HG02970 (cell line): ENCODE results near the gene ODF2L.
A peak's percentile ranks its signal among the peaks of the same experiment; 100 is the strongest.

Experiments used
- ATAC-seq: cut with Tn5 transposase; IDR thresholded peaks from one replicate; pipeline ENCODE4 v1.9.1; 2021; ENCODE audit warnings: mild to moderate bottlenecking, moderate library complexity, moderate number of reproducible peaks; ENCODE audit not compliant: unreplicated experiment, low FRiP score

The ODF2L gene, protein sequence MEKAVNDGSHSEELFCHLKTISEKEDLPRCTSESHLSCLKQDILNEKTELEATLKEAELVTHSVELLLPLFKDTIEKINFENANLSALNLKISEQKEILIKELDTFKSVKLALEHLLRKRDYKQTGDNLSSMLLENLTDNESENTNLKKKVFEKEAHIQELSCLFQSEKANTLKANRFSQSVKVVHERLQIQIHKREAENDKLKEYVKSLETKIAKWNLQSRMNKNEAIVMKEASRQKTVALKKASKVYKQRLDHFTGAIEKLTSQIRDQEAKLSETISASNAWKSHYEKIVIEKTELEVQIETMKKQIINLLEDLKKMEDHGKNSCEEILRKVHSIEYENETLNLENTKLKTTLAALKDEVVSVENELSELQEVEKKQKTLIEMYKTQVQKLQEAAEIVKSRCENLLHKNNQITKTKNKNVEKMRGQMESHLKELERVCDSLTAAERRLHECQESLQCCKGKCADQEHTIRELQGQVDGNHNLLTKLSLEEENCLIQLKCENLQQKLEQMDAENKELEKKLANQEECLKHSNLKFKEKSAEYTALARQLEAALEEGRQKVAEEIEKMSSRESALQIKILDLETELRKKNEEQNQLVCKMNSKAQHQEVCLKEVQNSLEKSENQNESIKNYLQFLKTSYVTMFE

DNA sequence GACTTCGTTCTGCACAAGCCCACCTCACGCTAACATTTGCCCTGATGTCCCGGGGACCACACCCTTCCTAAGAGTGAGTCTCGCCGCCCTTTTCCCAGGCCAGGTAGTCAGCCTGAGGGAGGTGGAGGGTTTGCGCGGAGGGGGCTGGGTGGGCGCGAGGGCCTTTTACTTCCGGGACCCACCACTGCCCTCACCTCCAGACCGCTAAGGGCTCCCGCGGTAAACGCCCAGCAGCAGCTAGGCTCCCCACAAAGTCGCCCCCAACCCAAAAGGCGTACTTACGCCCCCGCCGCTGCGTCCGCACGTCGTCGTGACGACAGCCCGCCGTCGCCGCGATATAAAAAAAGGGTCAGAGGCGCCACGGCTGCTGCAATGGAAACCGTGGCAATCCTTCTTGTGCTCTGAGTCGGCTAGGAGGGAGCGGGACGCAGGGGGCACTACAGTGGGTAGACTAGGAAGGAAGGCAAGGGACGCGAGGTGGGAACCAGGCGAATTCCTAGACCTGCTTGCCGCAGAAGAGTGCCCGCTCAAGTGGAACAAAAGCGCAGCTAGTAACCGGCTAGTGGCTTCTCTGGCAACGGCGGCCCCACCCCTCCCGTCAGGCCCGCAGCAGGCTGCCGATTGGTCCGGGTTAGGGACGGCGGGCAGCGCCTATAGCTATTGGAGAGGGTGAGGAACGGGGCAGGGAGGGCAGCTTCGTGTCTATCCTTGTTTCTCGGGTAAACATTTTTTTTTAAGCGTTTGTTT, at the start of gene ODF2L:
Gene ODF2L, minus strand, starts transcription at position 573 of the 747 bp plus-strand sequence. CDS start 9,296 bp downstream, outside the sequence.
- peak; percentile 100 for ATAC-seq

DNA sequence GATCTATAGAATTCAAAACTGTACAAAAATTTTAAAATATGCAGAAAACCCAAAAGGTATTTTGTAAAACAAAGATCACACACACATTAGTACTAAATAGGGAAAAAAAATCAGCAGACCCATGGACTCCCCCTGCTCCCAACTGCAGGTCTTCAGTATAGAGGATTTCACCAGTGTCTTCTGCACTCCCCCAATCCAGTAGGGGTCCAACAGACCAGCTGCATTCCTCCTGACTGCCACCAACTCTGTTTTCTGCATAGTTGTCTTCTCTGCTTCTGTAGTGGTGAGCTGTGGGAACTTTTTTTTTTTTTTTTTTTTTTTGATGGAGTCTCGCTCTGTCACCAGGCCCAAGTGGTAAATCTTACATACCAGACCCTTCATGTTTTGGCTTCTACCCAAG, 49.8 kb upstream of the ODF2L start:
- ATAC-seq: no peak

DNA sequence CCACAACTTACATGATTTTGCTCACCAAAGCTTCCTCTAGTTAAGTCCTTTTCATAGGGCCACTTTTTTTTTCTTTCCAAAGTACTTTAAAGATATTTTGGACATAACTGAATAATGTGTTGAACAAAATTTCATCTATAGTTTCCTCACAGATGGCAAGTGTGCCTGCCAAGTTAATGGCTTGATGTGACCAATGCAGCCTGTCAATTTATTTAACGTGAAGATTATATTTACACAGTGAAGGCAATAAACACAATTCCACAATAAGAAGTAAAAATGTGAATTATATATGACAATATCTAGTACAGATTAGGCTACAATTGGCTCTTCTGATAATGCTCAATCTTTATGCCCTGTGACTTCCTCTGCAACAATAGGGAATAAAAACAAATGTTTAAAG, 45.9 kb upstream of the ODF2L start:
- ATAC-seq: no peak

DNA sequence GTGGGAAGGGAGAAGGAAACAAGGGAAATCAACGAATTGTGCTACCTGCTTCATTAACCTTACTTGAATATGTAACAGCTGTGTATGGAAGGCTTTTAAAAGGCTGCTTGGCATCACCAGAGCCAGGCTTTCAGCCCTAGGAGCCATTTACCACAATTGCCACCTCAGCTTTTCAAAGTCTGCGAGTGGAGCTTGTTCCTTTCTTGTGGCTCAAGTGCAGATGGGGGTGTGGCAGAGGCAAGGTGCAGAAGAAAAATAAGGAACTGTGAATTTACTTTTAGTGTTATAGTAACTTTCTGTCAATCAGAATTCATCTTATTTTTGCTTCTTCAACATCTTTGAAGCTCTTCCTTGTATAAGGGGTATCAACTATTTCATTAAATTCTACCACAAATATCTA, 45.5 kb upstream of the ODF2L start:
- ATAC-seq: no peak

DNA sequence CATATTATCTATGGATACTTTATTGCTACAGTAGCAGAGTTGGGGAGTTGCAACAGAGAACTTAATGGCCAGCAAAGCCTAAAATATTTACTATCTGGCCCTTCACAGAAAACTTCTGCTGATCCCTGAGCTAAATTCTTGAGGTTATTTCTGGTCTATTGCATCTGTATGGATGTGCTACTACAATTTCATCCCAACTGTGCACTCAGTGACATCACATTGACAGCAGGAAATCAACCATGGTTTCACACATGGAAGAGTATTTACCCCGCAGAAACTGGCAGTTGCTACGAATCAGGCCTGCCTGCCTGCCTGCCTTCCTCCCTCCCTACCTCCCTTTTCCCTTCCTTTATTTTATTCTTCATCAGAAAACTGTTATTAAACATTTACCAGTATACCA, 39.9 kb upstream of the ODF2L start:
- no peak for ATAC-seq

DNA sequence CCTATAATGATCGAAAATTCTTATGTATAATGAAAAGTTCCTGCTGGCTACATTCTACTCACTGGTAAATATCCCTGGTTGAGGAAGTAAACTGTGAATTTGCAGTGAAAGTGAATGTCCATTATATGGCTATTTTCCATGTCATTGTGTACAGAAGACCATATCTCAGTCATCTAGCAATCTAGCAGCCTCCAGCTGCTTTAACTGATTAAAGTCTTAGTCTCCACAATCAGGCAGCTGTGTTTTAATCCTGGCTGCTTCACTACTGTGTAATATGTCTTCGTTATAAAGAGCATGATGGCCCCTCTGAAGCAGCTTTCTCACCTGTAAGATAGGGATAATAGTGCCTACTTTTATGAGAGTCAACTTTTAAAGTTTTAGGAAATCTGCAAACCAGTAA, 39.2 kb upstream of the ODF2L start:
- ATAC-seq: no peak

DNA sequence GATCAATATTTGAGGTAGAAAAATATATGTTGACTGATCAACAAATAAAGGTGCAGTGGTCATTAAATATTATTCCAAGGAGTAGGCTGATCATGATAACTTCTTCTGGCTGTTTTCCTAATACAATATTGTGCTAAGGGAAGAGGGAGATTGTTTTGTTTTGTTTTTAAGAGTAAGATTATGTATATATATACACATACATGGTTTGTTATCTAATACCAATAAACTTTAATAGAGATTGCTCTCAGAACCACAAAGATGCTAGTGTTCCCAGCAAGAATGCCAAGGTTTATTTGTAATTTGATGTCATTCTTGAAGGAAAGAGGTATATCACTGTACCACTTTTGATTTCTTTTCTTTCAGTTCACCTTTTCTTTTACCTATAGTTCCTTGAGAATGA, 37.9 kb upstream of the ODF2L start:
- no peak for ATAC-seq

DNA sequence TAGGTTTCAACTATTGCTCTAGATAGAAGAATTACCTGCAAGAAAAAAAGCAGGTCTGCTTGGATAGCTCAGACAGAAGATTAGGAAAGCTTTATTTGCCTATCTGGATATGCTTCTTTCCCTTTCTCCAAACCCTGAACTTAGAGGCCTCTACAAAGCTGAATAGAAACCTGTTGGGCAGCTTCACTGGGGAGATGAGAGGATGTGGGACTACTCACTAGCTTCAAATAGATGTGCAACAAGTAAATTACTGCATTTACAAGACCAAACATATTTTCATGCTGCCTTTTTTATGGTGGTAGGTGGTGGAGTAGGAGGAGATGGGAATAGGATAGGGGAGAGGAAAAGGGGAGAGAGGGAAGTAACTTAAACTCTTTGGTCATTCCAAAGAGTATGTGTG, 34.3 kb upstream of the ODF2L start:
- ATAC-seq: no peak

DNA sequence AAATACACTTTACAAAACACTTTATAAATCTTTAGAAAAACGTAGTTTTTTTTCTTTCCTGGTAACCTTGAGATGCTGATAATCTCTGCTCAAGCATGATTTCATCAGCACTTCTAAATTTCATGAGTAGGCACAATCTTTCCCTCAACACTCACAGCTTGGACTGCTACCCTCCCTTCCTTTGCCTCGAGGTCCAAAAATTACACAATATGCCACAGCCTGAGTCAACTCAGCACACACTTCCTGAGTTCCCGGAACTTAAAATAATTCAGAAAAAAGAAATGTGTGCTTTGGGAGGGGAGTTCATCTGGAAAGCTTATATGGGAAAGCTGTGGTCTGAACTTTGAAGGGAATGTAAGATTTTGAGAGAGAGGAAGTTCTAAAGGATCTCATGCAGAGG, 33.7 kb upstream of the ODF2L start:
- no peak for ATAC-seq

DNA sequence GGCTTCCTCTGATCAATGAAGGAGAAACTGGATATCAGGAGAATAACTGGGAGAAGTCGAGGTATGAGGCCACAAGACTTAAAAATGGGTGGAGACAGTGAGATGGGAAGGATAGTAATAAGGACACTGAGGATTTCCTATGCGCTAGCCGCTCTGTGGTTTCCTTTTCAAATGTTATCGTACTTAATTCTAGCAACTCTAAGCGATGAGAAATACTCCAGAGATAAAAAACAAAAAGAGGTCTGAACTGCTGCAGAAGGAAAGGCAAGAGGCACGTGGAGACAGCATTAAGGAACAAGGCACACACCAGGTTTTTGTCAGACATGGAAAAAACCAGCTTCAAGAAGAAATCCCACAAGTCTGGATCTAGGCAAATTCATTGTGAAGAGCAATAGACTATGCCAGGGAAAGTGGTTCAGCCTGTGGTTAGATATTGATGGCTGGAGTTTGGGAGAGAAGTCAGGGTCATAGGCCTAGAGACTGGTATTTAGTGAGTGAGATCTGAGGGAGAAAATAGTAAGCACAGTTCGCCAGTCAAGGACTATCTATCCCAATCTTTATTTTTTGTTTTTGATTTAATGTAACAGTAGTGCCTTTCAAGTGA, 33.1 kb upstream of the ODF2L start:
- no peak for ATAC-seq

DNA sequence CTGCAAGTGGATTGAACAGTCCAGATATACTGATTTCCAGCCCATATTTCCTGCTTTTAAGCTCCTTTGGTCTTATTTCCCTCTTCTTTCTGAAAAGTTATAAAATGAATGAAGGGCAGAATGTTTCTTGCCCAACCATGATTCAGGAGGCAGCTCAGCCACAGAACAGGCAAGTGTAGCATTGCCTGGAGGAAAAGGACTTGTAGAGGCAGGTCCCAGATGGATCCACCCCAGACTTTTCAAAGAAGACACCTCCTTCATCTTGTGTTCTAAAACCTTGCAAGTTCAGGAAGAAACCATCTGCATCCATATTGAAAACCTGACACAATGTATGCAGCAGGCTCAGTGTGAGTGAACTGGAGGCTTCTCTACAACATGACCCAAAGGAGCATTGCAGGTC, 27.8 kb upstream of the ODF2L start, which contains the start of gene CLCA2:
Gene CLCA2, plus strand, starts transcription at position 299 of the 400 bp plus-strand sequence. Its CDS starts 77 bp downstream, at position 376.
- no peak for ATAC-seq

DNA sequence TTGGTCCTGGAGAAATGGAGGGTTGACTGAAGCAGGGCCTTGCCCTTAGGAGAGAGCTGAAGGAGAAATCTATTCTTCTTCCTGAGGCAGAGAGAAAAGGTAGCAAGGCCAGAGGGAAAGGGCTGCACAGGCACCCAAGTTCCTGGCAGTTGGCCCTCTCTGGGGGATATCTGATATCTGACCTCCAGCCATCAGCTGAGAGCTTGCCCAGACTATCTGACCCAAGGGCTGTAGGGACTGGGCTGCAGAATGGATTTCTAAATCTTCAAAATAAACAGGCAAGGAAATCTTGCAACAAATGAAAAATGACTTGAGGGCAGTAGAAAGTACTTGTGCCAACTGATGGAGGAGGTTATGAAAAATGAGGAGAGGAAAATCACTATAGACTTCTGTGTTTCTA, 27.4 kb upstream of the ODF2L start:
- ATAC-seq: no peak

DNA sequence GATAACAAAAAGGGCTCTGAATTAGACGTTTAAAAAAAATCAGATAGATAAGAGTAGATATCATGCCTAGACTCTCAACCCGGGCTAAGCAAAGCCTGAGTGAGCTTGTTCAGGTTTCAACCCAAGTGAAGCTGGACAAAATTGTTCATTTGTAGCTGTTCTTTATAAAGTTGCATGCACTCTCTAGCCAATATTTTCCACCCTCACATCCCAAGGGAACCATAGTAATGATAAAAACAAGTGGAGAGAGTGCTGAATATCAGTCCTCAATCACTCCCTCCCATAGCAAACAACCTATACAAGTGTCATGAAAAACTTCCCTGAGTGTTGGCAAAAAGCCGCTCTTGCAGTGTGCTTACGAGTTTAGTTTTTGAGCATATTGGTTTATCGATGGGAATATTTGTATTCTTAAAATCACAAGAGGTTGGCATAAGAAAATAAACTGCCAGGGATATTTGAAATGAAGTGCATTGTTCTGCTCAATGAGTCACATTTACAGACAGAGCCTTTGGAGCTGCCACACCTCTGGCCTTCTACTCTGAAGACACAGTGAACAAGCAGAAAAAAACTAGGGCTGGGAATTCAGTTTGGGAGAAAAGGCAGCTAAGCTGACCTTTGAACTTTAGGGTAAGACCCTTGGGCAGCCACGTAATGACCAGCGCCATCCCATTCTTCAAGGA, 25.6 kb upstream of the ODF2L start:
- ATAC-seq: no peak

DNA sequence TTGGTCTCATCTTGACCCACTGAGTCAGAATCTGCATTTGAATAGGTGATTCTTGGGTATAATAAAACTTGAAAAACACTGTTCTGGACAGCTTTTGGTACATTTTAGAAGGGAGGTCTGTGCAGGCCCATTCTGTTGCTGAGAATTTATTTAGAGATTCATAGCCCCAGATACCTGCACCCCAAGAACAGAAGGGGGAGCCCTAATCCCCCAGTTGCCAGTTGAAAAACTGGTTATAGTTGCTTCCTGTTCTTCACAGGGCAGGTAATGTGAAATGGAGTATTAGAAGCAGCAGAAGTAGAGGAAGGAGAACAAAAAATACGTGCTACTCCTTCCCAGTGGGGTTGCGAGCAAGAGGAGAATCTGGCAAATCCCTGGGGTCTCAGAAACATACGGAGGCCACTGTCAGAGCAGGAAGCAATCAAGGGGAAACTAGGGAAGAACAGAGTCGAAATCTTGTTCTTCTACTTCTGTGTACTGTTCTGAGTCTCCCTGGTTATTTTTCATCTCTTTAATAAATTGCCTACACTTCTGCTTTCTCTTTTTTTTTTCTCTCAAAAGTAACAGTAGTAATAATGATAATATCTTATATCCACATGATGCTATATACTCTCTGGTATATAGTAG, 23.3 kb upstream of the ODF2L start:
- ATAC-seq: no peak

DNA sequence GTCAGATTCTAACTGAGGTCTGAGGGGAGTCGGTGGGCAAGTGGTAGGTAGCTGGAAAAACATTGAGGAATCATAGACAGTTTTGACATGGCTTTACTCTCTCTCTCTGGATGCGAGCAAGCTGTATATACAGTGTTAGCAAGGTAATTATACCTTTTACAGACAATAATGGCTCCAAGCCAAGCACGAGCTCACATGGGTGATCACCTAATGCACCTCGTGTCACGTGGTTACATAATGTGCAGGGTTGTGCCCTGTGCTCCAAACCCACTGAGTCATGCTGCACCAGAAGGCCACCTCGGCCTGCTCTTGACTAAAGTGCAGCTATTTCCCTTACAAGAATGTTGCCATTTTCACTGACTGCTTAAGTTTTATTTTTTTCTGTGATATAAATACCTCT, 20.2 kb upstream of the ODF2L start:
- no peak for ATAC-seq

DNA sequence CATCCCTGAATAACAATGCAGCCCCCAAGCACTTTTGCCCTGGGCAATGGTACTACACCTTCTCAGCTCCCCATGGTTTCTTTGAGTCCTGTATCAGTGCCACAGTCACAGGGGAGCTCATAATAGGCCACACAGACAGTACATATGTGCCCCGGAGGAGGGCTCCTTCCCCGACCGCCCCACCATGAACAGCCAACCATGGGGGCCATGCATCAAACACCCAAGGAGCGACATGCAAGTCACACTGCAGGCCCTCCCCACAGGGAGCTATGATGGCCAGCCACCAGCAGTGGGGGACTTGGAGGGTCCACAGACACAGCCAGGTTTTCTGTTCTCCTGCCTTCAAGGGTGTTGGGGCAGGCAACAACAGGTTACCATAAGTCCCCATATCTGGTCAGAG, 14.8 kb upstream of the ODF2L start:
- ATAC-seq: no peak

DNA sequence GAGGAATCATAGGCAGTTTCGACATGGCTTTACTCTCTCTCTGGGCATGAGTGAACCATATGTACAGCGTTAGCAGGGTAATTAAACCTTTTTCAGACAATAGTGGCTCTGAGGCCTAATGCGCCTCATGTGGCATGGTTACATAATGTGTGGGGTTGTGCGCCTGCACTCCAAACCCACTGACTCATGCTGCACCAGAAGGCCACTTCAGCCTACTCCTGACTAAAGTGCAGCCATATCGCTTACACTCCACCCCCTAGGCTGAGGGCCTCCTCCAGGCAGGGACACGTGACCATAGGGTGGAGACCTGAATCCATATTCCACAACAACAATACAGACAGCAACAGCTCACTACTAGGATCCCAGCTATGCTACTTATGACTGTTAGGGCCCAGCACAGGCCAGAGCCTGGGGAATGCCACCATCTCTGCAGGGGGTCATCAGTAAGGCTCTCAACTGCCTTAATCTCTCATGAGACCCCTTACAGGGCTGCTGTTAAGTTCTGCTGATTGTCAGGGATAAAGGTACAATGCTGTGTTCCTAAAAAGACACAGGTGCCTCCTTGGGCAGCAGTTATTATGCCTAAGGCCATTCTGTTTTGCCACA, 13.4 kb upstream of the ODF2L start:
- ATAC-seq: no peak

DNA sequence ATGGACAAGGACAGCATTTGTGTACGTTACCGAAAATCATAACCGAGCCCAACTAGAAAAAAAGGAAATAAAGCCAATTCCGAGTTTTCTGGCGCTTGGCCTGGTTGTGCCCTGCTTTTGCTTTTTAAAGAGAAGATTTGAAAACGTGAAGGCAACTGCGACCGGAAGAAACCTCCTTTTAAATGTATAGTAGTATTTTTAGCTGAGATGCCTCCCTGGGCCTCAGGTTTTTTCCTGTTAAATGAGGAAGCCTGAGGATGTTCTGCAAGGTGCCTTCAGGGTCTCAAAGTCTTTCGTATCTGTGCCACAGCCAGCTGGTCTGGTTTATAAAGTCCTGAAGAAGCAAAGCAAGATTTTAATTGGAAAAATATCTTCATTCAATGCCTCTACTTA, 371 bp upstream of the ODF2L start:
- peak; percentile 15 for ATAC-seq

DNA sequence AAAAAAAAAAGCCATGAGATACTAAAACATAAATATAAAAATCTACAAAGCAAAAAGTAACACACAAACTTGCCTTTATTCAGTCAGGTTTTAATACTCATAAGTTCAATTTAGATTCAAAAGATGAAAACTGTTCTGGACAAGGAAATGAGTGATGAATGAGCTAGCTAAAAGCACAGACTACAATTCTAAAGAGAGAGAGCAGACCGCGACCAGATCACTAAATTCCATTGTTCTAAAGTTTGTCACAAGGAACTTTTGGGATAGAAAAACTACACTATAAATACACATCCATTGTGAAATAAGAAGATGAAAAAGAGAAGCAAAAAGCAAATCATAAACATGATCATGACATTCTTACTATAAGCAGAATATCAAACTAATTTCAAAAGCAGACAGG, 1.7 kb downstream of the ODF2L start:
- ATAC-seq: no peak

DNA sequence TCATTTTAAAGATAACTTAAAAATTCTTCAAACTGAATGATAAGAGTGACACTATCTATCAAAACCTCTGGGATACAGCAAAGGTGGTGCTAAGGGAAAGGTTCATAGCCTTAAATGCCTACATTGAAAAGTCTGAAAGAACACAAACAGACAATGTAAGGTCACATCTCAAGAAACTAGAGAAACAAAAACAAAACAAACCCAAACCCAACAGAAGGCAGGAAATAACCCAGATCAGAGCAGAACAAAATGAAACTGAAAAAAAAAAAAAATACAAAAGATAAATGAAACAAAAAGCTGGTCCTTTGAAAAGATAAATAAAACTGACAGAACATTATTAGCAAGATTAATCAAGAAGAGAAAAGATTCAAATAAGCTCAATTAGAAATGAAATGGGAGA, 6.8 kb downstream of the ODF2L start:
- ATAC-seq: peak; percentile 66
